GM23248 (cell line): ENCODE measurements around the gene GALT. TPM values are rescaled to one million over a fixed set of nuclear protein-coding genes. Genes with fewer than 3 reads are reported as not detected.
A peak's percentile ranks its signal among the peaks of the same experiment; 100 is the strongest.

Source experiments
- DNase-seq: peaks from one replicate; pipeline ENCODE4 v3.0.0-alpha.2; 2015
- H2AFZ ChIP-seq: fragments of 200-600 bp; sonication (generic); 2 replicates; pipeline ENCODE4 v1.6.1; 2016; ENCODE audit warnings: antibody characterized with exemption
- H3F3A ChIP-seq: fragments of 200-600 bp; sonication (generic); 2 replicates; pipeline ENCODE4 v1.6.1; 2016; ENCODE audit warnings: mild to moderate bottlenecking, antibody characterized with exemption, mixed run types; ENCODE audit not compliant: insufficient read depth
- H3K27ac ChIP-seq: fragments of 200-600 bp; sonication (generic); 2 replicates; pipeline ENCODE4 v1.5.1; 2016; ENCODE audit warnings: mild to moderate bottlenecking
- H3K27me3 ChIP-seq: fragments of 200-600 bp; sonication (generic); replicated peaks from 2 replicates; pipeline ENCODE4 v1.6.1; 2016; ENCODE audit warnings: mild to moderate bottlenecking; ENCODE audit not compliant: insufficient read depth
- H3K36me3 ChIP-seq: fragments of 200-600 bp; sonication (generic); 2 replicates; pipeline ENCODE4 v1.6.1; 2016; ENCODE audit warnings: low read depth, mild to moderate bottlenecking
- H3K4me1 ChIP-seq: fragments of 200-600 bp; sonication (generic); 2 replicates; pipeline ENCODE4 v1.6.1; 2016; ENCODE audit warnings: mild to moderate bottlenecking; ENCODE audit not compliant: insufficient read depth
- H3K4me2 ChIP-seq: fragments of 200-600 bp; sonication (generic); one replicate; pipeline ENCODE4 v1.6.1; 2016; ENCODE audit warnings: mild to moderate bottlenecking; ENCODE audit not compliant: unreplicated experiment
- H3K4me3 ChIP-seq: fragments of 200-600 bp; sonication (generic); 2 replicates; pipeline ENCODE4 v1.5.1; 2016; ENCODE audit warnings: mild to moderate bottlenecking
- H3K79me2 ChIP-seq: fragments of 200-600 bp; sonication (generic); 2 replicates; pipeline ENCODE4 v1.6.1; 2016; ENCODE audit warnings: mild to moderate bottlenecking; ENCODE audit not compliant: insufficient read depth
- H3K9ac ChIP-seq: fragments of 200-600 bp; sonication (generic); 2 replicates; pipeline ENCODE4 v1.6.1; 2016; ENCODE audit warnings: mild to moderate bottlenecking
- H3K9me2 ChIP-seq: fragments of 200-600 bp; sonication (generic); 2 replicates; pipeline ENCODE4 v1.6.1; 2016; ENCODE audit warnings: mixed run types, mild to moderate bottlenecking, moderate library complexity; ENCODE audit not compliant: insufficient read depth
- H3K9me3 ChIP-seq: fragments of 200-600 bp; sonication (generic); one replicate; pipeline ENCODE4 v1.6.1; 2017; ENCODE audit warnings: low read depth
- H4K20me1 ChIP-seq: fragments of 200-600 bp; sonication (generic); 2 replicates; pipeline ENCODE4 v1.6.0; 2016; ENCODE audit not compliant: insufficient read depth
- EZH2 ChIP-seq: fragments of 200-600 bp; sonication (generic); IDR thresholded peaks from 2 replicates; pipeline ENCODE4 v1.6.1; 2018; ENCODE audit warnings: antibody characterized with exemption, mild to moderate bottlenecking; ENCODE audit not compliant: insufficient read depth, poor library complexity, severe bottlenecking
- EZH2phosphoT487 ChIP-seq: fragments of 200-600 bp; sonication (generic); IDR thresholded peaks from 2 replicates; pipeline ENCODE4 v1.6.1; 2018; ENCODE audit warnings: antibody characterized with exemption, moderate library complexity, mild to moderate bottlenecking, low read depth; ENCODE audit not compliant: insufficient read depth
- WGBS, 2 experiments: methylation state at CpG; one replicate each; pipeline ENCODE4 v1.1.6; 2015 to 2017; ENCODE audit warnings: low lambda C conversion rate in 2 of 2, low coverage in 1 of 2; ENCODE audit errors: missing lambda C conversion rate in 2 of 2; 5-methylcytosine and 5-hydroxymethylcytosine counted together
- in situ Hi-C: fragments of 300-500 bp; cut with MboI; formaldehyde crosslinking; loops from 2 replicates; pipeline ENCODE4 v1.15.0; 2020
- polyA plus RNA-seq: library from polyadenylated mRNA; unstranded; fragments of >200 nt; fragmentation: Nextera tagmentation; extraction: Ambion mirVana; gene quantifications from 2 replicates; pipeline ENCODE4 v1.2.1, GENCODE V29; 2016
- total RNA-seq: library from RNA; depleted of rRNA; stranded (reverse); fragments of >200 nt; shearing (Covaris generic); gene quantifications from 2 replicates; pipeline ENCODE4 v1.2.3, GENCODE V29; 2014

Gene GALT
- total and polyA plus RNA-seq, 2 experiments from 2014 or later: 25.5 to 29.1 TPM

DNA sequence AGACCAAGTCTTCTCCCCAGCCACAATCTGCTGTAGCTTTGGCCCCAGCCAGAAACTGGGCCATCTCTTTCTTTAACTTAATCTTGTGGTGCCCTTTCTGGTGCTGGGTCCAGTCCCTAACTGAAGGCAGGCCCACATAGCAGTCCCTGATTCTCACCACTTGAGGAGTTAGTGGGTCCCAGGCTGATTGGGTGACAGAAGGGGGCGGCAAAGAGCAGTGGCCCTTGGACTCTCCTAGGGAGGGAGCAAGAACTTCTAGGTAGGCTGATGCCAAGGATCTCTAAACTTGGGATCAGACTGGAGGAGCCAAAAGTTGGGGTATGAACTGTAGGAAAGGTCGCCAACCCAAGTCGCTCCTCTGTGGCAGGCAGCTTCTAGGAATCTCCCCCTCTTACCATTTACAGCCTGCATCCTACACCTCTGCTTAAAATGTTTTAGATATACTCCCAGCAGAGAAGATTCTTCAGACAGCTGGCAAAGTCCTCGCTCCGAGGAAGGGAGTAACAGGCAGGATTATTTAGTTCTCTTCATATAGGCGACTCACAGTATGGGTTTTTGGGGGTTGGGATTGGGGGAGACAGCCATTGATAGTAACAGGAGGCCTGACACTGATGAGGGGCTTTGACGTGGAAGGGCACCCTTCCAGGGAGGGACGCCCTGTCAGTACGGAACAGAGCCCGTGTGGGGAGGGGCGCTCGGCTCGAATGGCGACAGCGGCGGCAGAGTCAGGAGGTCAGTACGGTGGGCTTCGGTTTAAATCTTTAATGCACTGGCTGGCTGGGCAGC, 18.0 kb downstream of the GALT start:
- H3K9me2 ChIP-seq: no peaks in the 10 kb centered on the region
- H3K27me3 ChIP-seq: no peaks in the 10 kb centered on the region
- H3F3A ChIP-seq: peaks cover 15% of the 10 kb centered on the region; the same call in 1 of the 2 replicates
- no peaks in the 10 kb centered on the region for H3K9me3 ChIP-seq
- H3K9ac ChIP-seq: peak overlapping the region; percentile 93
- H3K36me3 ChIP-seq: no peaks in the 10 kb centered on the region
- peak overlapping the region; percentile 85 for H2AFZ ChIP-seq
- in situ Hi-C loops: no loop called here
- no peaks in the 10 kb centered on the region for H4K20me1 ChIP-seq
- 2% methylated on average over 18 of the region's 18 CpGs for WGBS, 2 experiments
- H3K27ac ChIP-seq: peak overlapping the region; percentile 70
- H3K4me3 ChIP-seq: peak overlapping the region; percentile 70
- H3K4me1 ChIP-seq: peaks cover 7% of the 10 kb centered on the region; the same call in 1 of the 2 replicates
- peak; percentile 90 for DNase-seq
- peaks cover 25% of the 10 kb centered on the region for H3K79me2 ChIP-seq
- peak overlapping the region; percentile 78 for H3K4me2 ChIP-seq
- TF ChIP-seq EZH2 (no peak), EZH2phosphoT487 (no peak)

DNA sequence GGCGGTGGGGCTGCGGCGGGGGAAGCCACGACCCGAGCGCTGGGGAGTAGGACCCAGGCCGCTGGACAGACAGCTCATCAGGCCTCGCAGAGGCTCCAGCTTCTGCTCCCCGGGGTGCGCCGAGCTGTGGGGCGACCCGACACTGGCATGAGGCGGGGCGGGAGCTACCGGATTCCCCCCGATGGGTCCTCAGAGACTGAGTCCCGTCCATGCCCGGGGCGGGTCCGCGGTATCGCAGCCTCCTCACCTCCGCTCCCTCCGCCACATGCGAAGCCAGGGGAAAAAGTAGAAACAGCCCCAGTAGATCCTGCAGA, 18.5 kb downstream of the GALT start:
- Histone ChIP-seq H3K27me3 (no peaks in the 10 kb centered on the region), H2AFZ (peak overlapping the region; percentile 85), H3K9ac (peak overlapping the region; percentile 93), H4K20me1 (no peaks in the 10 kb centered on the region), H3K9me2 (no peaks in the 10 kb centered on the region), H3K4me2 (peak overlapping the region; percentile 78), H3K79me2 (peaks cover 25% of the 10 kb centered on the region), H3K4me1 (peaks cover 7% of the 10 kb centered on the region; the same call in 1 of the 2 replicates), H3K27ac (peak overlapping the region; percentile 70), H3K4me3 (peak overlapping the region; percentile 70), H3K36me3 (no peaks in the 10 kb centered on the region), H3F3A (peaks cover 15% of the 10 kb centered on the region; the same call in 1 of the 2 replicates), H3K9me3 (no peaks in the 10 kb centered on the region)
- DNase-seq: no peak
- TF ChIP-seq EZH2 (no peak), EZH2phosphoT487 (no peak)
- in situ Hi-C loops: no loop called here
- WGBS, 2 experiments: 0 to 1% methylated on average over 18 to 23 of the region's 26 CpGs

DNA sequence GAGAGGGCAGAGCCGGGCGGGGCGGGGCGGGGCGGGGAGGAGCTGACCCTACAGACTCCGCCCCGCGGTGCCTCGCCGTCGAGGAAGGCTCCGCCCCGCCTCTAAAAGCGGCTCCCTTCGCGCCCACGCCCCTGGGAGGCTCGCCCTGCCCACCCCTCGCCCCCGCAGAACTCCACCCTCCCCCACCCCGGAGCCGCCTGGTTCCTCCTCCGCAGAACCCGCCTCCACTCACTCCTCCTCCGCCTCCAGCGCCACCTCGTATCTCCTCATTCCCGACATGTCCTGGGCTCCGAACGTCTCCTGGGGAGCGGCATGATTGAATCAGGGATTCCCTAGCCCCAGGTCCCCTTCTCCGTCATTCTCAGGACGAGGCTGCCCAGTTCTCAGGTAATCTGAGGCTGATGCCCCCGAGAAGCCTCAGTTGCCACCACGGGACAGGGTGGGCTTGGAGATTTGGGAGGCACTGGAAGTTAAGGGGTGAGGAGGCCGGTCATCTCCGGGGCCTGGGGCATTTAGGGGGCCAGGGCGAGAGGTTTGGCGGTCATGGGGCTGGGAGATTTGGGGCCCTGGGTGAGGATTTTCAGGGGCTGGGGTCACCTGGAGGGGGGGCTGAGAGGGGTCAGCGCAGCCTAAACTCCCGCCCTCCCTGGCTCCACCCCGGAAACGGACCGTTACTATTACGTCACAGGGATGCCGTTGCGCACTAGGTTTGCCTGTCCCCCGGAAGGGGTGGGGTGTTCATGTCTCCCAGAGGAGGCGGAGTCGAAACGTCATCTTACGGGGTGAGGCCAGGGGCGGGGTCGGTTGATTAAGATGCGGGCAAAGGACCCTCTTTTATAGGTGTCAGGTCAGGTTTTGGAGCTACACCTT, 19.1 kb downstream of the GALT start:
- DNase-seq: peak; percentile 98
- peak overlapping the region; percentile 95 for H3K27ac ChIP-seq
- no peaks in the 10 kb centered on the region for H3K36me3 ChIP-seq
- 1 to 3% methylated on average over 28 to 55 of the region's 55 CpGs for WGBS, 2 experiments
- H3K9me3 ChIP-seq: no peaks in the 10 kb centered on the region
- H3K4me2 ChIP-seq: peak overlapping the region; percentile 93
- H3F3A ChIP-seq: peaks cover 15% of the 10 kb centered on the region; the same call in 1 of the 2 replicates
- no peaks in the 10 kb centered on the region for H3K27me3 ChIP-seq
- no peaks in the 10 kb centered on the region for H3K9me2 ChIP-seq
- H3K4me3 ChIP-seq: peak overlapping the region; percentile 93
- in situ Hi-C loops: no loop called here
- peak overlapping the region; percentile 91 for H2AFZ ChIP-seq
- TF ChIP-seq EZH2phosphoT487 (no peak), EZH2 (no peak)
- peak overlapping the region; percentile 93 for H3K9ac ChIP-seq
- H4K20me1 ChIP-seq: no peaks in the 10 kb centered on the region
- peaks cover 25% of the 10 kb centered on the region for H3K79me2 ChIP-seq
- H3K4me1 ChIP-seq: peaks cover 7% of the 10 kb centered on the region; the same call in 1 of the 2 replicates

DNA sequence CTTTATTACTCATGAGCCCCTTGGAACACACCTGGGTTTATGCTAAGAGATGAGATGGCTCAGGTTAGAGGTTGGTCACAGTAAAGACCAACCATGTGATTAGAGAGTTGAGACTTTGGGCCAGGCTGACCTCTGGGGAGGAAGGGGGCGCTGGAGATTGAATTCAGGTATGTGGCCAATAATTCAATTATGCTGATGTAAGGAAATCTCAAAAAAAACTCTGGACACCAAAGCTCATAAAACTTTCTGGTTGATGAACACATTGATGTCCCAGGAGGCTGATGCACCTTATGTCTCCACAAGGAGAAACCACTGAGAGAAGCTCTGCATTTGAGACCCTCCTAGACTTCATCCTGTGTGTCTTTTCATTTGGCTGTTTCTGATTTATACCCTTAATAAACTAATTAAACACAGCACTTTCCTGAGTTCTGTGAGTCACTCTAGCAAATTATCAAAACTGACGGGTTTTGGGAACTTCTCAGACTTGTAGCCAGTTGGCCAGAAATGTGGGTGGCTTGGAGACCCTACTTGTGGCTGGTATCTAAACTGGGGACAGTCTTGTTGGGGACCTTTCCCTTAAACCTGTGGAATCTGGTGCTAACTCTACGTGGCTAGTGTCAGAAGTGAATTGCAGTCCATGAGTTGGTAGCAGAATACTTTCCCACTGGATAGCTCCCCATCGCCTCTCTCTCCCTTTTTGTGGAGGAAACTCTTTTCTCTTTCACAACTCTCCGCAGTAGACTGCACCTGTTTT, 23.5 kb downstream of the GALT start:
- TF ChIP-seq EZH2phosphoT487 (no peak), EZH2 (no peak)
- Histone ChIP-seq H3K9me3 (no peaks in the 10 kb centered on the region), H3F3A (0 out of 2 replicates have a peak, but pooled peaks cover 5% of the 10 kb centered on the region), H3K27ac (no peak overlapping the region), H3K4me1 (peaks cover 7% of the 10 kb centered on the region; the same call in 1 of the 2 replicates), H3K9ac (no peak overlapping the region), H3K27me3 (no peaks in the 10 kb centered on the region), H3K4me3 (no peak overlapping the region), H2AFZ (no peak overlapping the region), H3K36me3 (no peaks in the 10 kb centered on the region), H3K79me2 (peaks cover 25% of the 10 kb centered on the region), H3K4me2 (no peak overlapping the region), H3K9me2 (no peaks in the 10 kb centered on the region), H4K20me1 (no peaks in the 10 kb centered on the region)
- WGBS, 2 experiments: 73% methylated on average over 5 of the region's 5 CpGs
- no peak for DNase-seq
- in situ Hi-C loops: no loop called here
